NB4 (cell line): ENCODE data around the gene ALG3.

ENCODE experiments used
- CTCF ChIP-seq: IDR thresholded peaks from one replicate; pipeline ENCODE4 v1.5.1; 2012; ENCODE audit warnings: low read depth, low read length
- MAX ChIP-seq: IDR thresholded peaks from 2 replicates; pipeline ENCODE4 v1.6.1; 2011; ENCODE audit warnings: low read depth, low read length
- MYC ChIP-seq: IDR thresholded peaks from 2 replicates; pipeline ENCODE4 v1.6.1; 2011; ENCODE audit warnings: low read depth, low read length
- POLR2A ChIP-seq: IDR thresholded peaks from 2 replicates; pipeline ENCODE4 v1.6.1; 2011; ENCODE audit warnings: mild to moderate bottlenecking; ENCODE audit not compliant: insufficient read length; ENCODE audit errors: extremely low read depth

GRCh38 chr3:184284696-184285095, 35.9 kb upstream of the ALG3 start:
- TF ChIP-seq POLR2A, result no peak
- peak; percentile 57 for TF ChIP-seq CTCF
- no peak for TF ChIP-seq MAX
- no peak for TF ChIP-seq MYC
